ENCODE measurements around the gene BACE1-AS.

Gene BACE1-AS

DNA sequence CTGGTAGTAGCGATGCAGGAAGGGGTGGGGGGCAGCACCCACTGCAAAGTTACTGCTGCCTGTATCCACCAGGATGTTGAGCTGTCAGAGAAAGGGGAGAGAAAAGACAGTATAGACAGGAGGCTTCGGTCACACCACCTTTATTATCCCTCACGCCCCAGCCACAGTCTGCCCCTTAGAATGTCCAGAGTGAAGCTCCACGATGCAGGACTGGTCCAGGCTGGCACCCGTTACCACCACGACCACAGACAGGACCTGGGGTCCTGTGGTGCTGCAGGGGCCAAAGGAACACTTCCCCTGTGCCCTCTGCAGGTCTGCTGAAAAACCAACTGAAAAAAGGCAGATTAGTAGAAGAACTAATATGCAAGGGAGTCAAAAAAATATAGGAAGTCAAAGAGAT, 5.7 kb downstream of the BACE1-AS start:
- H3K27me3 ChIP-seq (ENCODE audit: low read length) = no peaks in the 10 kb centered on the region
- no peak overlapping the region for H2AFZ ChIP-seq (ENCODE audit: low read depth, low read length, severe bottlenecking)
- H3K9ac ChIP-seq (ENCODE audit: low read length) = no peak overlapping the region
- H3K9me3 ChIP-seq (ENCODE audit: insufficient read depth, low read length) = no peaks in the 10 kb centered on the region
- no peaks in the 10 kb centered on the region for H3F3A ChIP-seq (ENCODE audit: insufficient read depth)
- no peaks in the 10 kb centered on the region for H3K9me2 ChIP-seq (replicated peaks; ENCODE audit: insufficient read depth, low read length)
- H3K4me3 ChIP-seq (ENCODE audit: insufficient read depth, low read length, poor library complexity, severe bottlenecking) = no peak overlapping the region
- H3K36me3 ChIP-seq (ENCODE audit: low read length) = no peaks in the 10 kb centered on the region
- no peak overlapping the region for H3K27ac ChIP-seq (ENCODE audit: low read depth, low read length)
- TF ChIP-seq EZH2phosphoT487 (conservative IDR thresholded peaks at IDR 0.05; ENCODE audit: low read length) = no peak
- H4K20me1 ChIP-seq (ENCODE audit: low read depth, low read length) = no peaks in the 10 kb centered on the region
- no peak overlapping the region for H3K4me2 ChIP-seq (ENCODE audit: low read depth, low read length, poor library complexity, severe bottlenecking)
- H3K79me2 ChIP-seq (ENCODE audit: insufficient read depth, low read length) = no peaks in the 10 kb centered on the region

- TF ChIP-seq, protein P1, sequence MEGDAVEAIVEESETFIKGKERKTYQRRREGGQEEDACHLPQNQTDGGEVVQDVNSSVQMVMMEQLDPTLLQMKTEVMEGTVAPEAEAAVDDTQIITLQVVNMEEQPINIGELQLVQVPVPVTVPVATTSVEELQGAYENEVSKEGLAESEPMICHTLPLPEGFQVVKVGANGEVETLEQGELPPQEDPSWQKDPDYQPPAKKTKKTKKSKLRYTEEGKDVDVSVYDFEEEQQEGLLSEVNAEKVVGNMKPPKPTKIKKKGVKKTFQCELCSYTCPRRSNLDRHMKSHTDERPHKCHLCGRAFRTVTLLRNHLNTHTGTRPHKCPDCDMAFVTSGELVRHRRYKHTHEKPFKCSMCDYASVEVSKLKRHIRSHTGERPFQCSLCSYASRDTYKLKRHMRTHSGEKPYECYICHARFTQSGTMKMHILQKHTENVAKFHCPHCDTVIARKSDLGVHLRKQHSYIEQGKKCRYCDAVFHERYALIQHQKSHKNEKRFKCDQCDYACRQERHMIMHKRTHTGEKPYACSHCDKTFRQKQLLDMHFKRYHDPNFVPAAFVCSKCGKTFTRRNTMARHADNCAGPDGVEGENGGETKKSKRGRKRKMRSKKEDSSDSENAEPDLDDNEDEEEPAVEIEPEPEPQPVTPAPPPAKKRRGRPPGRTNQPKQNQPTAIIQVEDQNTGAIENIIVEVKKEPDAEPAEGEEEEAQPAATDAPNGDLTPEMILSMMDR (IDR thresholded peaks at IDR 0.05; ENCODE audit: insufficient read depth, low read length, poor library complexity, severe bottlenecking) = no peak
- no peak for TF ChIP-seq EZH2phosphoT487 (conservative IDR thresholded peaks at IDR 0.05; ENCODE audit: low read length)
- Histone ChIP-seq H3K27ac (ENCODE audit: low read depth, low read length) (no peak overlapping the region), H3K9me2 (replicated peaks; ENCODE audit: insufficient read depth, low read length) (no peaks in the 10 kb centered on the region), H2AFZ (ENCODE audit: low read depth, low read length, severe bottlenecking) (no peak overlapping the region), H3K36me3 (ENCODE audit: low read length) (no peaks in the 10 kb centered on the region), H3K27me3 (ENCODE audit: low read length) (no peaks in the 10 kb centered on the region), H3K4me2 (ENCODE audit: low read depth, low read length, poor library complexity, severe bottlenecking) (no peak overlapping the region), H3K9me3 (ENCODE audit: insufficient read depth, low read length) (no peaks in the 10 kb centered on the region), H3K4me3 (ENCODE audit: insufficient read depth, low read length, poor library complexity, severe bottlenecking) (no peak overlapping the region), H3K9ac (ENCODE audit: low read length) (no peak overlapping the region), H4K20me1 (ENCODE audit: low read depth, low read length) (no peaks in the 10 kb centered on the region), H3F3A (ENCODE audit: insufficient read depth) (no peaks in the 10 kb centered on the region), H3K79me2 (ENCODE audit: insufficient read depth, low read length) (no peaks in the 10 kb centered on the region)
Observed at GRCh38 chr11:117298195-117298594, 7.0 kb downstream of the BACE1-AS start.

GRCh38 chr11:117299351-117300282, 8.5 kb downstream of the BACE1-AS start:
- H3F3A ChIP-seq (ENCODE audit: insufficient read depth) = no peaks in the 10 kb centered on the region
- H3K4me3 ChIP-seq (ENCODE audit: insufficient read depth, low read length, poor library complexity, severe bottlenecking) = no peak overlapping the region
- H3K9ac ChIP-seq (ENCODE audit: low read length) = no peak overlapping the region
- H4K20me1 ChIP-seq (ENCODE audit: low read depth, low read length) = no peaks in the 10 kb centered on the region
- H3K9me3 ChIP-seq (ENCODE audit: insufficient read depth, low read length) = no peaks in the 10 kb centered on the region
- H3K27ac ChIP-seq (ENCODE audit: low read depth, low read length) = no peak overlapping the region
- H3K79me2 ChIP-seq (ENCODE audit: insufficient read depth, low read length) = no peaks in the 10 kb centered on the region
- no peaks in the 10 kb centered on the region for H3K27me3 ChIP-seq (ENCODE audit: low read length)
- H3K9me2 ChIP-seq (replicated peaks; ENCODE audit: insufficient read depth, low read length) = no peaks in the 10 kb centered on the region
- H2AFZ ChIP-seq (ENCODE audit: low read depth, low read length, severe bottlenecking) = no peak overlapping the region
- TF ChIP-seq, protein P1 (IDR thresholded peaks at IDR 0.05; ENCODE audit: insufficient read depth, low read length, poor library complexity, severe bottlenecking) = no peak
- no peak for TF ChIP-seq EZH2phosphoT487 (conservative IDR thresholded peaks at IDR 0.05; ENCODE audit: low read length)
- no peaks in the 10 kb centered on the region for H3K36me3 ChIP-seq (ENCODE audit: low read length)
- H3K4me2 ChIP-seq (ENCODE audit: low read depth, low read length, poor library complexity, severe bottlenecking) = no peak overlapping the region

DNA sequence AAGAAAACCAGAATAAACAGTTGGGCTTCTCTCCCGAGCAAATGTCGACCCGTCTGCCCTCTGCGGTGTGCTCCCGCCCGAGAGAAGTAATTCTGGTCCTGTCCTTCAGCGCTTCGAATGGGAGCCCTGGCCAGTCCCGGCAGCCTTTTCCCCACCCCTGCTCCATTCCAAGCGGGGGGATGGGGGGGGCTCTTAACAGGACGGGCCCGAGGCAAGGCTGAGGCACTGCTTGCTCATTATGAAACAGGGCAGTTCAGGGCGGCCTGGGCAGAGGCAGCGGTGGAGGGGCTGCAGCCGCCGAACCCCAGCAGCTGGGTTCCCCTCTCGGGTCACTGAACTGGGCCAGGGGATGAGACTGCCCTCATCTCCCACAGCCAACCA, 9.1 kb downstream of the BACE1-AS start:
- Histone ChIP-seq H3K4me3 (ENCODE audit: insufficient read depth, low read length, poor library complexity, severe bottlenecking) (no peak overlapping the region), H3K79me2 (ENCODE audit: insufficient read depth, low read length) (no peaks in the 10 kb centered on the region), H3K27me3 (ENCODE audit: low read length) (no peaks in the 10 kb centered on the region), H2AFZ (ENCODE audit: low read depth, low read length, severe bottlenecking) (no peak overlapping the region), H3K9ac (ENCODE audit: low read length) (no peak overlapping the region), H3K36me3 (ENCODE audit: low read length) (no peaks in the 10 kb centered on the region), H3K4me2 (ENCODE audit: low read depth, low read length, poor library complexity, severe bottlenecking) (no peak overlapping the region), H3F3A (ENCODE audit: insufficient read depth) (no peaks in the 10 kb centered on the region), H3K9me3 (ENCODE audit: insufficient read depth, low read length) (no peaks in the 10 kb centered on the region), H4K20me1 (ENCODE audit: low read depth, low read length) (no peaks in the 10 kb centered on the region), H3K9me2 (replicated peaks; ENCODE audit: insufficient read depth, low read length) (no peaks in the 10 kb centered on the region), H3K27ac (ENCODE audit: low read depth, low read length) (no peak overlapping the region)
- TF ChIP-seq, protein P1 (IDR thresholded peaks at IDR 0.05; ENCODE audit: insufficient read depth, low read length, poor library complexity, severe bottlenecking) = no peak
- no peak for TF ChIP-seq EZH2phosphoT487 (conservative IDR thresholded peaks at IDR 0.05; ENCODE audit: low read length)

Data from SU-DHL-6 (cell line).